Mesodermal cell (in vitro differentiated cells): ENCODE data around the gene INO80. TPM values are rescaled to one million over a fixed set of nuclear protein-coding genes. Genes with fewer than 3 reads are reported as not detected.
A peak's percentile ranks its signal among the peaks of the same experiment; 100 is the strongest.

Experiments
- H3K27ac ChIP-seq: 2 replicates; pipeline ENCODE4 v1.7.0; 2013; ENCODE audit warnings: mild to moderate bottlenecking, low read depth, low read length, moderate library complexity; ENCODE audit not compliant: severe bottlenecking
- H3K36me3 ChIP-seq: 2 replicates; pipeline ENCODE4 v1.7.1; 2013; ENCODE audit warnings: mild to moderate bottlenecking, low read length, moderate library complexity; ENCODE audit not compliant: control insufficient read depth, insufficient read depth
- H3K4me1 ChIP-seq: one replicate; pipeline ENCODE4 v1.7.1; 2013; ENCODE audit warnings: mild to moderate bottlenecking, low read length; ENCODE audit not compliant: insufficient read depth, control insufficient read depth, poor library complexity, severe bottlenecking
- H3K4me3 ChIP-seq: 2 replicates; pipeline ENCODE4 v1.7.0; 2013; ENCODE audit warnings: low read length, control low read depth, mild to moderate bottlenecking; ENCODE audit not compliant: insufficient read depth, poor library complexity, severe bottlenecking; ENCODE audit errors: extremely low read depth
- H3K9me3 ChIP-seq: 2 replicates; pipeline ENCODE4 v1.7.1; 2013; ENCODE audit warnings: mild to moderate bottlenecking, low read length, moderate library complexity; ENCODE audit not compliant: control insufficient read depth
- WGBS, 2 experiments: methylation state at CpG; one replicate each; pipeline ENCODE4 v1.1.5; 2013; ENCODE audit warnings: missing lambda C conversion rate in 2 of 2; ENCODE audit not compliant: insufficient coverage in 2 of 2; 5-methylcytosine and 5-hydroxymethylcytosine counted together
- polyA plus RNA-seq, 2 experiments: library from polyadenylated mRNA; stranded (reverse); fragments of 50-300 nt; gene quantifications; one replicate each; pipeline ENCODE4 v1.2.3, GENCODE V29; 2013

INO80 gene, protein sequence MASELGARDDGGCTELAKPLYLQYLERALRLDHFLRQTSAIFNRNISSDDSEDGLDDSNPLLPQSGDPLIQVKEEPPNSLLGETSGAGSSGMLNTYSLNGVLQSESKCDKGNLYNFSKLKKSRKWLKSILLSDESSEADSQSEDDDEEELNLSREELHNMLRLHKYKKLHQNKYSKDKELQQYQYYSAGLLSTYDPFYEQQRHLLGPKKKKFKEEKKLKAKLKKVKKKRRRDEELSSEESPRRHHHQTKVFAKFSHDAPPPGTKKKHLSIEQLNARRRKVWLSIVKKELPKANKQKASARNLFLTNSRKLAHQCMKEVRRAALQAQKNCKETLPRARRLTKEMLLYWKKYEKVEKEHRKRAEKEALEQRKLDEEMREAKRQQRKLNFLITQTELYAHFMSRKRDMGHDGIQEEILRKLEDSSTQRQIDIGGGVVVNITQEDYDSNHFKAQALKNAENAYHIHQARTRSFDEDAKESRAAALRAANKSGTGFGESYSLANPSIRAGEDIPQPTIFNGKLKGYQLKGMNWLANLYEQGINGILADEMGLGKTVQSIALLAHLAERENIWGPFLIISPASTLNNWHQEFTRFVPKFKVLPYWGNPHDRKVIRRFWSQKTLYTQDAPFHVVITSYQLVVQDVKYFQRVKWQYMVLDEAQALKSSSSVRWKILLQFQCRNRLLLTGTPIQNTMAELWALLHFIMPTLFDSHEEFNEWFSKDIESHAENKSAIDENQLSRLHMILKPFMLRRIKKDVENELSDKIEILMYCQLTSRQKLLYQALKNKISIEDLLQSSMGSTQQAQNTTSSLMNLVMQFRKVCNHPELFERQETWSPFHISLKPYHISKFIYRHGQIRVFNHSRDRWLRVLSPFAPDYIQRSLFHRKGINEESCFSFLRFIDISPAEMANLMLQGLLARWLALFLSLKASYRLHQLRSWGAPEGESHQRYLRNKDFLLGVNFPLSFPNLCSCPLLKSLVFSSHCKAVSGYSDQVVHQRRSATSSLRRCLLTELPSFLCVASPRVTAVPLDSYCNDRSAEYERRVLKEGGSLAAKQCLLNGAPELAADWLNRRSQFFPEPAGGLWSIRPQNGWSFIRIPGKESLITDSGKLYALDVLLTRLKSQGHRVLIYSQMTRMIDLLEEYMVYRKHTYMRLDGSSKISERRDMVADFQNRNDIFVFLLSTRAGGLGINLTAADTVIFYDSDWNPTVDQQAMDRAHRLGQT (N-terminal part only)
- 8.6 TPM for polyA plus RNA-seq (2013, experiment 1 of 2)
- polyA plus RNA-seq (2013, experiment 2 of 2): 7.3 TPM

DNA sequence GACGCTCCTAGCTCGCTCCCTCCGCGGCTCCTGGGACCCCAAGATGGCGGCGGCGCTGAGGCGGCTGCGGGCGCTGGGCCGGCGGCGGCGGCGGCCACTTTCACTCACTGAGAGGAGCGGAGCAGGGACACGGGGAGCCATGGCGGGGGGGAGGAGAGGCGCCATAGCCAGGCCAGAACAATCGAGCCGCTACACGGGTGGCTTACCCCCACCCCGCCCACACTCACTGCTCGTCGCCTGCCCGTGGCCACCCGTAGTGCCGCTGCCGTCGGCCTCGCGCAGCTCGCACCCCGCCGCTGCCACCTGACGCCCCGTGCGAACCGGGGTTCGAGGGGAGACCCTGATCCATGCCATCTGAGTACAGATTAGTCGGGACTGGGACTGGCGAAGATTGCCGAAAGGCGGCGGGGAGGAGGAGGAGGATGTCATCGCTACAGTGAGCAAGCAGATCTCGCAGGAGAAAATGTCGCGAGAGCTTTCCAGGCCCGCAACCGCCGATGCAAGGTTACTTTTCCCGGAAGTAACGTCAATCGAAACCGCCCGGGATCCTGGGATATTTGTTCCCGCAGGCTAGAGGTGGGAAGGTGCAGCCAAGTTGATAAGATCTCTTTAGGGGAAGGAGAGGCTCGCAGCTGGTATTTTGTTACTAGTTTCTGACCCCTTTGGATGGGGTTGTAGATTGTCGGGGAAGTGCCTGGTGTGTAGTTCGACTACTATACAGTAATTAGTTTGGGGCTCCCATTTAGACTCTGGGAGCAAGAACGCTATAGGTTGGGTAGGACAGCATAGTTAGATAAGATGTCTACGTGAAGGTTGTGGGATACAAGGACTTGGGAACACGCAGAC lies at the start of gene INO80:
Gene INO80 (minus strand): TSS at position 165 of the 846 bp plus-strand sequence. CDS start 19,970 bp downstream, outside the sequence.
- Histone ChIP-seq H3K27ac (peak within 1 kb of the TSS; percentile 99), H3K4me1 (peaks cover 2% of the 10 kb centered on the region), H3K36me3 (peaks cover 20% of the 10 kb centered on the region), H3K4me3 (peak within 1 kb of the TSS; percentile 93), H3K9me3 (no peaks in the 10 kb centered on the region)
- WGBS, 2 experiments: 3% methylated on average over 45 to 53 of the region's 64 CpGs

DNA sequence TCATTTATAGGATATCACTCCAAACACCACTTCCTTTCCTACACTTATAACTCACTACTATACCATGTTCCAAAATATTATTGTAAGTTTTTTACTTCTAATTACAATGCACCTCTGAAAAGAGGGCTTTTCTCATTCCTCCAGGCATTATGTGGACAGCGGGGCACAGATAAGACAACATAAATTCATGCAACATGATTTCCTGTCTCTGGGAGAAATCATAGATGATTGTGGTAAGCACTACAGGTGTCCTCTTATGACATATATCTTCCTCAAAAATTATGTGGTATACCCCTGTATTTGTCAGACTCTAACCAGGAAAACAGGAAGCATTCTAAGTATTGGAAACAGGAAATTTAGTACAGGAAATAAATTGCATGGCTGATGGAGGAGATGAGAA lies 45.7 kb upstream of the INO80 start:
- no peak overlapping the region for H3K27ac ChIP-seq
- H3K4me3 ChIP-seq: no peak overlapping the region
- no CpG with 5 or more reads among the region's 1 CpG for WGBS, 2 experiments
- H3K36me3 ChIP-seq: no peaks in the 10 kb centered on the region
- no peaks in the 10 kb centered on the region for H3K9me3 ChIP-seq
- H3K4me1 ChIP-seq: no peaks in the 10 kb centered on the region

DNA sequence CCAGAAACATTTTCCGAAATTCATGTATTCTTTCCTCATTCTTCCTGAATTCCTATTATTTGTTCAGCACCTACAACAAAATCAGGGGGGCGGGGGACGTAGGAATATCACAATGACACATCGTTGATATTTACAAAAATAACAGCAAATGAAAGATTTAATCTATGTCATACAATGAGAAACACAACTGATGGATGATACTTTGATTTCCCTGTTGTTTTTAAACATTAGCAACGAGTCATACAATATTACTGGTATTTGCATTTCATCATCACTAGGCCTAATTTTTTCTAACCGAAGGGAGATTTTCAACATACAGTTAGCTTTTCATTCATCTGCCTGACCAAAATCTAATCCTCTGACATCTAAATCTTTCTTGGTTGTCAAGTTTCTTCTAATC lies 45.3 kb upstream of the INO80 start:
- Histone ChIP-seq H3K4me1 (no peaks in the 10 kb centered on the region), H3K27ac (no peak overlapping the region), H3K36me3 (no peaks in the 10 kb centered on the region), H3K4me3 (no peak overlapping the region), H3K9me3 (no peaks in the 10 kb centered on the region)
- WGBS, 2 experiments: 94 to 98% methylated on average over 2 to 5 of the region's 6 CpGs

DNA sequence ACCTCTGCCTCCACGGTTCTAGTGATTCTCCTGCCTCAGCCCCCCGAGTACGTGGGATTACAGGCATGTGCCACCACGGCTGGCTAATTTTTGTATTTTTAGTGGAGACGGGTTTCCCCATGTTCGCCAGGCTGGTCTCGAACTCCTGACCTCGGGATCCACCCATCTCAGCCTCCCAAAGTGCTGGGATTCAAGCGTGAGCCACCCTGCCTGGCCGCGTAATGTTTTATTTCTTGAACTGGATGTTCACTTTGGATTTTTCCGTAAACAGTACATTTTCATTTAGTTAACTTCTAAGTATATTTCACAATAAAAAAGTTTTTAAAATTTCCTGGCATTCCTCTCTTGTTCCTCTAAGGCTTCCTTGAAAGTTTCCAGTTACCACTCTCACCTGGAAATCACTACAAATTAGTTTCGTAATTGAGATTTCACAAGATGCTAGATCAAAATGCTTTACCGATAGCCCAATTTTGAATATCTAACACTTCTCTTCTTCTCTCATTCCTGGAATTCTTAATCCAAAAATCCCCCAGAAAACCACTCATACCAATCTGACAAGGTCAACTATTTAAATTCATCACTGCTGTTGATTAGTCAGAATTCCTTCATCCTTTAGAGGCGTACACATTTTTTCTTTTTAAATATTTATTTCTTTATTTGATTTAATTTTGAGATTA lies 44.7 kb upstream of the INO80 start:
- Histone ChIP-seq H3K9me3 (no peaks in the 10 kb centered on the region), H3K4me1 (no peaks in the 10 kb centered on the region), H3K27ac (no peak overlapping the region), H3K36me3 (no peaks in the 10 kb centered on the region), H3K4me3 (no peak overlapping the region)
- WGBS, 2 experiments: 94% methylated on average over 8 to 11 of the region's 15 CpGs

DNA sequence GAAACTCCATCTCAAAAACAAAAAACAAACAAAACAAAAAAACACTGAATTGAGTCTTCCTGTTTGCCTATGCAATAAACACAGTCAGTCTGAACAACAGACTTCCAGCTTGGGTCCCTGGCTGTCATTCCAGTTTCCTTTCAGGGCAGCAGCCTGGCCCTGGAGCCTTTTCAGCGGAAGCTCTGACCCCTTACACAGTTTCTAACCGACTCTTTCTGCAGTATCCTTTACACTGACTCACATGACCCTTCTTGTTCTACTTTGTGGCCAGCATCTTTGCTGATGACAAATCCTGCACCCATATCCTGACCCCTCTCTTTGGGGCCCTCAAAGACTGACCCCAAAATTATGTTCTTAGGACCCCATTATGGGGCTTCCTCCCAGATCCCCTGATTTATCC lies 38.3 kb upstream of the INO80 start:
- Histone ChIP-seq H3K27ac (no peak overlapping the region), H3K4me1 (peaks cover 16% of the 10 kb centered on the region), H3K36me3 (no peaks in the 10 kb centered on the region), H3K4me3 (no peak overlapping the region), H3K9me3 (peaks cover 4% of the 10 kb centered on the region)
- WGBS, 2 experiments: 85 to 100% methylated on average over 2 of the region's 2 CpGs

DNA sequence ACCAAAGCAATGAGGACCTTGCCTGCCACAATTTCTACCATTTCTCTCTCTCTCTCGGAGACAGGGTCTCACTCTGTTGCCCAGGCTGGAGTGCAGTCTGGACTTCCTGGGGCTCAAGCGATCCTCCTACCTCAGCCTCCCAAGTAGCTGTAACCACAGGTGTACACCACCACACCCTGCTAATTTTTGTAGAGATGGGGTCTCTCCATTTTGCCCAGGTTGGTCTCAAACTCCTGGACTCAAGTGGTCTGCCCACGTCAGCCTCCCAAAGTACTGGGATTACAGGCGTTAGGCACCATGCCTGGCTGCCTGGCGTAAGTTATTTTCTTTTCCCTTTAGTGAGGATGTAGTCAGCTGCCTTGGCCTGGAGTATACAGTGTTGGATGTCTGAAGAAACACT lies 37.7 kb upstream of the INO80 start:
- H3K27ac ChIP-seq: no peak overlapping the region
- H3K4me1 ChIP-seq: peaks cover 18% of the 10 kb centered on the region
- peaks cover 4% of the 10 kb centered on the region for H3K9me3 ChIP-seq
- WGBS, 2 experiments: 85 to 96% methylated on average over 3 to 4 of the region's 5 CpGs
- no peaks in the 10 kb centered on the region for H3K36me3 ChIP-seq
- no peak overlapping the region for H3K4me3 ChIP-seq

DNA sequence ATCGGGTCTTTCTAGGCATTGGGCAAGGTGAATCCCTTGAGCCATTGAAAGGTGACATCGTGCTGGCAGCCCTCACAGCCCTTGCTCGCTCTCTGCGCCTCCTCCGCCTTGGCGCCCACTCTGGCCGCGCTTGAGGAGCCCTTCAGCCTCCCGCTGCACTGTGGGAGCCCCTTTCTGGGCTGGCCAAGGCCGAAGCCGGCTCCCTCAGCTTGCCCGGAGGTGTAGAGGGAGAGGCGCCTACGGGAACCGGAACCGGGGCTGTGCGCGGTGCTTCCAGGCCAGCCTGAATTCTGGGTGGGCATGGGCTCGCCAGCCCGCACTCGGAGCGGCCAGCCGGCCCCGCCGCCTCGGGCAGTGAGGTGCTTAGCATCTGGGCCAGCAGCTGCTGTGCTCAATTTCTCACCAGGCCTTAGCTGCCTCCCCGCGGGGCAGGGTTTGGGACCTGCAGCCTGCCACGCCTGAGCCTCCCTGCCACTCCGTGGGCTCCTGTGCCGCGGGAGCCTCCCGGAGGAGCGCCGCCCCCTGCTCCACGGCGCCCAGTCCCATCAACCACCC lies 35.4 kb upstream of the INO80 start:
- Histone ChIP-seq H3K27ac (no peak overlapping the region), H3K4me3 (no peak overlapping the region), H3K36me3 (no peaks in the 10 kb centered on the region), H3K9me3 (peaks cover 4% of the 10 kb centered on the region), H3K4me1 (peaks cover 18% of the 10 kb centered on the region)
- WGBS, 2 experiments: 96 to 97% methylated on average over 31 to 32 of the region's 37 CpGs

DNA sequence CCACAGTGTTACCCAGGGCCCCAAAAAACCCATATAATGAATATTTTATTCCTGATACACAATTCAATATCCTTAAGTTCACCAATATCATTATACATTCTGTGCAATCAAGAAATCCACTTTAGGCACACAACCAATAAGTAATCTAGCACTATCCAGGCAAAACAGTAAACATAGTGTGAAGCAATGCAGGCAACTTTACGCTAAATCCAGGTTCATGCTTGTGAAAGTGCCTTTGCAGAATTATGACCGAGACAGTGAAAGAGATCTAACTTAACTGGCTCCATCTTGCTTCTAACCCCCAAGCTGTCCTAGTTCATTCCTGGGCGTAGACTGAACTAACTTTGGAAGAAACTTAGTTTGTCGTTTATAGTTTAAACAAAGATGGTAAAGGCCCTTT lies 34.2 kb upstream of the INO80 start:
- H3K9me3 ChIP-seq: peaks cover 4% of the 10 kb centered on the region
- no peaks in the 10 kb centered on the region for H3K36me3 ChIP-seq
- H3K4me3 ChIP-seq: no peak overlapping the region
- H3K4me1 ChIP-seq: peaks cover 18% of the 10 kb centered on the region
- 88 to 98% methylated on average over 4 of the region's 4 CpGs for WGBS, 2 experiments
- H3K27ac ChIP-seq: peak overlapping the region; percentile 10

DNA sequence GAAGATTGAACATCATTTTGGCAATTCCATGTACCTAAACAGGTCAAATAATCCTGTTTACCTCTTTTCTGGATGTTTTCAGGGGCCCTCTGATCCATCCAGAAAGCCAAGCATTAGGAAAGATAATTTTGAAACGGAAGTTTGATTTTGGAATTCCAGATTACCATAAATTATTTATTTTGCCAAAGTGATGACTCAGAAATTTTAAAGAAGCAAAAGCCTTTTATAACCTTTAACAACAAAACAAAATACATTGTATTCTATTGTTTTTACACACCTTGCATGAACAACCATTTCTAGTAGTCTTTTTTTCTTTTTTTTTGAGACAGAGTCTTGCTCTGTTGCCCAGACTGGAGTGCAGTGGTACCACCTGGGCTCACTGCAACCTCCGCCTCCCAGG lies 32.0 kb upstream of the INO80 start:
- peaks cover 14% of the 10 kb centered on the region for H3K4me1 ChIP-seq
- no peak overlapping the region for H3K27ac ChIP-seq
- H3K4me3 ChIP-seq: no peak overlapping the region
- H3K36me3 ChIP-seq: no peaks in the 10 kb centered on the region
- WGBS, 2 experiments: 89 to 100% methylated on average over 1 of the region's 2 CpGs
- H3K9me3 ChIP-seq: peaks cover 4% of the 10 kb centered on the region
